Ramos (cell line): Measurements from ENCODE around the gene ASRGL1.

Source experiments
- in situ Hi-C: fragments of 300-500 bp; cut with MboI; formaldehyde crosslinking; loops from one replicate; pipeline ENCODE4 v1.14.3; 2022; ENCODE audit warnings: low sequenced_read_pairs; ENCODE audit not compliant: unreplicated experiment

ASRGL1 gene

GRCh38 chr11:62433141-62433903, 96.1 kb downstream of the ASRGL1 start:
- in situ Hi-C loops = no loop called here

DNA sequence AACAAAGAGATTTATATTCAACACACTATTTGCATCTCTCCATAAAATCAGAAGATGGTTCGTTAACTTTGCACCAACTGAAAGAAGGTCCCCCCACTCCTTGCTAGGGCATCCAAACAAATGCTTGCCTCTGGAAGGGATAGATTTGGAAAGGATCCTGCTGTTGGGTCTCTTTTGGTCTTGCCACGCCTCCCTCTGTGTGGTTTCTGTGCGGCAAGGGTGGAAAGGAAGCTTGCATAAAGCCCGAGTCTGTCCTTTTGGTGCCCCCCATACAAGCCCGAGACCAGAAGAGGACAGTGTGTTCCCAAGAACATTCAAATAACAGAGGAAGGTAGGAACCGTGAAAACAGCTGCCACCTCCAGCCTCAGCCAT, 96.6 kb downstream of the ASRGL1 start:
- in situ Hi-C loops = no loop called here

- in situ Hi-C loops = no loop called here
Measured at GRCh38 chr11:62435846-62436660, 98.8 kb downstream of the ASRGL1 start.

DNA sequence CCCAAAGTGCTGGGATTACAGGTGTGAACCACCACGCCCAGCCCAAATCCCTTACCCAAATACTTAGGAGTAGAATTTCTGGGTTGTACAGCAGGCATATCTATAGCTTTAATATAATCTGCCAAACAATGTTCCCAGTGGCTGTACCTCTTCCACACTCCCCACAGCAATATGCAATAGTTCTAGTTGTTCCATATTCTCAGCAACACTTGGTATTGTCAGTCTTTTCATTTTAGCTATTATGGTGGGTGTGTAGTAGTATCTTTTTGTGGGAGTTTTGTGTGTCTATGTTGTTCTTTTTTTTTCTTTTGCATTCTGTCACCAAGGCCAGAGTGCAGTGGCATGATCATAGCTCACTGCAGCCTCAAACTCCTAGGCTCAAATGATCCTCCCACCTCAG, 100.4 kb downstream of the ASRGL1 start:
- in situ Hi-C loops = no loop called here

DNA sequence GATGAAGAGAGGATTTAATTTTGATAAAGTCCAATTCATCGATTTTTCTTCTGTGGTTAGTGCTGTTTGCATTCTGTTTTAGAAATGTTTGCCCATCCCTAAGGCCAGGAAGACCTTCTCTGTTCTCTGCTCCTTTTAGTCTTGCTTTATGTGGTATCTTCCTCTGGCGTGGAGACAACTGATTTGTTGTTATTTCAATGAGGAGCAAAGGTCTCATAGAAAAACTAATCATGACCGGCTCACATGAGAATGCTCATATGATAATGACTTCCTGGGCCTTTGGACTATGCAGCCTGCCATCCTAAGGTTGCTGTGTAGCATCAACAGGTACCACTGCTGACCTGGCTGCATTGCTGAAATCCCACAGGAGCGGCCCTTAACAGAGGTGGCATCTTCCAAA, 101.4 kb downstream of the ASRGL1 start:
- in situ Hi-C loops = no loop called here

- in situ Hi-C loops = no loop called here
Measured at GRCh38 chr11:62439785-62440602, 102.7 kb downstream of the ASRGL1 start.
